Transverse colon (tissue), 3 donors: Measurements from ENCODE around the gene KSR1.

Source experiments
- EP300 ChIP-seq: sonication (generic); formaldehyde crosslinking; IDR thresholded peaks from one replicate; pipeline ENCODE4 v1.6.1; 2017; ENCODE audit warnings: antibody characterized with exemption, low read depth
- POLR2A ChIP-seq: fragments of 450-650 bp; IDR thresholded peaks from one replicate; pipeline ENCODE4 v1.6.1; 2016; ENCODE audit warnings: antibody characterized with exemption, mild to moderate bottlenecking, moderate library complexity
- TF ChIP-seq, protein P1 (sequence below), 5 experiments: fragments of 200-600 bp in 3 of 5; fragments of 450-650 bp in 2 of 5; sonication (generic) in 3 of 5; IDR thresholded peaks; 1 replicate in 2 of 5; 2 replicates in 3 of 5; pipeline ENCODE4 v1.5.1; 2016 to 2017; ENCODE audit warnings: antibody characterized with exemption in 5 of 5, inconsistent platforms in 3 of 5, mild to moderate bottlenecking in 2 of 5, moderate library complexity in 1 of 5

DNA sequence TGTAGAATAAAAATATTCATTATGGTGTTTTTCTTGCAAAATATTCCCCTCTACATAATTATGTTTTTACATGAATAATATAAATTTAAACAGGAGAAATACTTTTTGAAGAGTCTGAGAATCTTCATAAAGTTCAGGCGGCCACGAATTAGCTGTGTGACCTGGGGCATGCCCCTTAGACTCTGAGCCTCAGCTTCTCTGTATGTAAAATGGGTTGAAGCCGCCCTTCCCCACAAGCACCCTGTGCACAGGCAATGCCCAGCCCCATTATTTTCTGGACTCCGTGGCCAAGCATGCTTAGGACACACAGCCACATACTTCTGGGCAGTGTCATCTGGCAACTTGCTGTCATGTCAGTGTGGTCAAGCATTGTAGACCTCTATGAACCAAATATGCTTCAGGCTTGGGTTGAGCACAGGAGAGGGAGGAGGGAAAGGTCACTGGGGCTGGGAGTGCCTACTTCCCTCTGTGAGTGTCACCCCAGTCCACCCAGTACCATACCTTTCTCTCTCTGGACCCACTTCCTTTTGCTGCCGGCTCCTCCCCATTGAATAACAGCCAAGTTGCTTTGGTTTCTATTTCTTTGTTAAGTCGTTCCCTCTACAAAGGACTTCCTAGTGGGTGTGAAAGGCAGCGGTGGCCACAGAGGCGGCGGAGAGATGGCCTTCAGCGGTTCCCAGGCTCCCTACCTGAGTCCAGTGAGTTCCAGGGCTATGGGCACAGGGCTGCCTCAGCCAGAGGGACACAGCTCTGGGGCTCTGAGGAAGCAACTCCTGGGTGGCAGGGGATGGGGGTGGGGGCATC is 174.6 kb downstream of the KSR1 start, which contains the start of gene LGALS9:
- TF ChIP-seq POLR2A (peak; percentile 96), EP300 (no peak)
- TF ChIP-seq, protein P1, sequence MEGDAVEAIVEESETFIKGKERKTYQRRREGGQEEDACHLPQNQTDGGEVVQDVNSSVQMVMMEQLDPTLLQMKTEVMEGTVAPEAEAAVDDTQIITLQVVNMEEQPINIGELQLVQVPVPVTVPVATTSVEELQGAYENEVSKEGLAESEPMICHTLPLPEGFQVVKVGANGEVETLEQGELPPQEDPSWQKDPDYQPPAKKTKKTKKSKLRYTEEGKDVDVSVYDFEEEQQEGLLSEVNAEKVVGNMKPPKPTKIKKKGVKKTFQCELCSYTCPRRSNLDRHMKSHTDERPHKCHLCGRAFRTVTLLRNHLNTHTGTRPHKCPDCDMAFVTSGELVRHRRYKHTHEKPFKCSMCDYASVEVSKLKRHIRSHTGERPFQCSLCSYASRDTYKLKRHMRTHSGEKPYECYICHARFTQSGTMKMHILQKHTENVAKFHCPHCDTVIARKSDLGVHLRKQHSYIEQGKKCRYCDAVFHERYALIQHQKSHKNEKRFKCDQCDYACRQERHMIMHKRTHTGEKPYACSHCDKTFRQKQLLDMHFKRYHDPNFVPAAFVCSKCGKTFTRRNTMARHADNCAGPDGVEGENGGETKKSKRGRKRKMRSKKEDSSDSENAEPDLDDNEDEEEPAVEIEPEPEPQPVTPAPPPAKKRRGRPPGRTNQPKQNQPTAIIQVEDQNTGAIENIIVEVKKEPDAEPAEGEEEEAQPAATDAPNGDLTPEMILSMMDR (IDR thresholded peaks at IDR 0.05) = no peak
